Thoracic aorta (tissue), 2 donors: ENCODE measurements around the gene SPP1. TPM values are rescaled to one million over a fixed set of nuclear protein-coding genes. Genes with fewer than 3 reads are reported as not detected.

Experiments used
- ATAC-seq: fragments of 150-250 bp; one replicate; pipeline ENCODE4 v1.8.0; 2017; ENCODE audit warnings: low read depth; ENCODE audit not compliant: insufficient number of reproducible peaks, low FRiP score
- DNase-seq: peaks from one replicate; pipeline ENCODE4 v3.0.0-alpha.2; 2020; ENCODE audit warnings: low spot score
- H3K27ac ChIP-seq, 2 donors: fragments of 200-600 bp; sonication (generic); 1 replicate in 1 of 2; 2 replicates in 1 of 2; pipeline ENCODE4 v1.5.1; 2016; ENCODE audit warnings: mild to moderate bottlenecking in 2 of 2, moderate library complexity in 2 of 2
- H3K27me3 ChIP-seq: fragments of 200-600 bp; sonication (generic); replicated peaks from 2 replicates; pipeline ENCODE4 v1.6.0; 2016; ENCODE audit warnings: mild to moderate bottlenecking; ENCODE audit not compliant: insufficient read depth
- H3K36me3 ChIP-seq: fragments of 200-600 bp; sonication (generic); one replicate; pipeline ENCODE4 v1.5.1; 2016
- H3K4me1 ChIP-seq, 2 donors: fragments of 200-600 bp; sonication (generic); 1 replicate in 1 of 2; 2 replicates in 1 of 2; pipeline versions ENCODE4 v1.5.1 to v1.6.0; 2016; ENCODE audit warnings: low read depth in 2 of 2, mild to moderate bottlenecking in 1 of 2; ENCODE audit not compliant: control insufficient read depth in 1 of 2
- H3K4me3 ChIP-seq: fragments of 200-600 bp; sonication (generic); 2 replicates; pipeline ENCODE4 v1.5.1; 2016; ENCODE audit warnings: mild to moderate bottlenecking
- H3K9me3 ChIP-seq: fragments of 200-600 bp; sonication (generic); 2 replicates; pipeline ENCODE4 v1.5.1; 2016
- CTCF ChIP-seq: fragments of 200-600 bp; sonication (generic); IDR thresholded peaks from one replicate; pipeline ENCODE4 v1.5.1; 2019; ENCODE audit warnings: antibody characterized with exemption
- total RNA-seq, 2 donors: library from RNA; depleted of rRNA; stranded (reverse); fragments of >200 nt; gene quantifications; one replicate each; pipeline versions ENCODE4 v1.1.0 to v1.2.3, GENCODE V29; 2016

Gene SPP1
- total RNA-seq, 2 donors from 2014 or later = 22.1 to 29.2 TPM

DNA sequence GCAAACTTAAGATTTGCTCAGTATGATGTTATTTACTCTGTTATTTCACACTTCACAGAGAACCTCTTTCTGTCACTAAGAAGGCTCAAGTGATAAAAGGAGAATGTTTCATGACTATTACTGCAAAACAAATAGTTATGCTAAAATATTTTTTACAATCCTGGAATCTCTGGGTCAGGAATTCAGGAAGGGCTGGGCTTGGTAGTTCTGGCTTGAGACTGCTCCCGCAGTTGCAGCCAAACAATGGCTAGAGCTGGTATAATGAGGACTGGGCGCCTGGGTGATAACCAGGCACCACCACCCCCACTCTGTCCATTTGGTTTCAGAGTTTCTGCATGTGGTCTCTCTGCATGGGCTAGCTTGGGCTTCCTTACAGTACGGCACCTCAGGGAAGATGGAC is 28.7 kb upstream of the SPP1 start:
- peaks cover 0 to 5% of the 10 kb centered on the region in 2 donors for H3K4me1 ChIP-seq
- no peak for TF ChIP-seq CTCF
- H3K9me3 ChIP-seq = no peaks in the 10 kb centered on the region
- ATAC-seq (no peak), DNase-seq (no peak)
- H3K36me3 ChIP-seq = no peaks in the 10 kb centered on the region
- no peak overlapping the region for H3K27ac ChIP-seq
- H3K4me3 ChIP-seq = no peak overlapping the region
- no peaks in the 10 kb centered on the region for H3K27me3 ChIP-seq

DNA sequence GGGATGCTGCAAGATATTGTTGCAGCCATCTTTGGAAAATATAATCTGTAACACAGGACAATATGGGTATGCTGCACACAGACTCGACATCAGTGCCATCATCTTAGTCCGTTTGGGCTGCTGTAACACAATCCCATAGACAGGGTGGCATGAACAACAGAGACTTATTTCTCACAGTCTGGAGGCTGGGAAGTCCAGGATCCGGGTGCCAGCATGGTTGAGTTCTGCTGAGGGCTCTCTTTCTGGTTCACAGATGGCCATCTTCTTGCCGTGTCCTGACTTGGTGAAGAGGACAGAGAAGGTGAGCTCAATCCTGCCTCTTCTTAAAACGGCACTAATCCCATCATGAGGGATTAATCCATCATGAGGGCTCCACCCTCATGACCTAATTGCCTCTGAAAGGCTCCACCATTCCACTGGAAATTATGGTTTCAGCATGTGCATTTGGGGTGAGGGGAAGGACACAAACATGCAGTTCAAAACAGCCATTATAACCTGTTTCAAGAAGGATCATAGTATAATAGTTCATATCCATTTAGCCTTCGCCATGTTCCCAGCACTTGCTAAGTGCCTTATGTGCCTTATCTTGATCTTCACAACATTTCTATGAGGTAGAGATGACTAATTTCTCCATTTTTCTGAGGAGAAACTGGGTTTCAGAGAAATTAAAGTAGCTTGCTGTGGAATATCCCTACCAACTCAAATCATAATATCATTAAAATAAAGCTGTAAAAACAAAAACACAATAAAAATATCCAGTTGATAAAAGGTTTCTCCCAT is 27.9 kb upstream of the SPP1 start:
- DNase-seq (no peak), ATAC-seq (no peak)
- Histone ChIP-seq H3K4me1 (peaks cover 0 to 5% of the 10 kb centered on the region in 2 donors), H3K27ac (no peak overlapping the region), H3K9me3 (no peaks in the 10 kb centered on the region), H3K36me3 (no peaks in the 10 kb centered on the region), H3K4me3 (no peak overlapping the region), H3K27me3 (no peaks in the 10 kb centered on the region)
- no peak for TF ChIP-seq CTCF

- ATAC-seq (no peak), DNase-seq (no peak)
- Histone ChIP-seq H3K4me3 (no peak overlapping the region), H3K27ac (no peak overlapping the region), H3K27me3 (no peaks in the 10 kb centered on the region), H3K4me1 (peaks cover 0 to 5% of the 10 kb centered on the region in 2 donors), H3K9me3 (no peaks in the 10 kb centered on the region), H3K36me3 (no peaks in the 10 kb centered on the region)
- no peak for TF ChIP-seq CTCF
Observed at GRCh38 chr4:87949961-87950360, 25.6 kb upstream of the SPP1 start.

- no peak for TF ChIP-seq CTCF
- H3K36me3 ChIP-seq = no peaks in the 10 kb centered on the region
- H3K27me3 ChIP-seq = no peaks in the 10 kb centered on the region
- H3K4me3 ChIP-seq = no peak overlapping the region
- H3K27ac ChIP-seq = no peak overlapping the region
- peaks cover 0 to 5% of the 10 kb centered on the region in 2 donors for H3K4me1 ChIP-seq
- no peaks in the 10 kb centered on the region for H3K9me3 ChIP-seq
- ATAC-seq (no peak), DNase-seq (no peak)
Observed at GRCh38 chr4:87950493-87950892, 25.0 kb upstream of the SPP1 start.

GRCh38 chr4:87950936-87951511 is 24.5 kb upstream of the SPP1 start:
- Histone ChIP-seq H3K9me3 (no peaks in the 10 kb centered on the region), H3K27me3 (no peaks in the 10 kb centered on the region), H3K4me3 (no peak overlapping the region), H3K4me1 (peaks cover 0 to 5% of the 10 kb centered on the region in 2 donors), H3K27ac (no peak overlapping the region), H3K36me3 (no peaks in the 10 kb centered on the region)
- DNase-seq (no peak), ATAC-seq (no peak)
- TF ChIP-seq CTCF = no peak
